ENCODE data around the gene MEA1.

DNA sequence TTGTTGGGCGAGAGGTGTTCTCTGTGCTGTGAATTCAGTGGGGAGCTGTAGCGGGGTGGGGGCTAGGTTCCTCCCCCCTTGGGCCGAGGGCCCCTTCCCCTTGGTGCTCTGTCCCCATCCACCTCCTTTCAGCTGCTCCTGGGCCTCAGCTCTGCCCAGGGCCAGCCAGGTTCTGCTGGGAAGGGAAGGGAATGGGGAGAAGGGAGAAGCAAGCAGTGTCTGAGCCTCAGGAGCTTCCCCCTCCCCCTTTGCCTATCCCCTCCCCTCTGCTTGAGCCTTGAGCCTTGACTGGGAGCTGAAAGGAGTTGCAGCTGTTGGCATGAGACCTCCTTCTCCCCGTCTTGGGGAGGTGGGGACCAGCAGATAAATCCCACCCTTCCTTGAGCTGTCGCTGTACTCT, 7.1 kb upstream of the MEA1 start:
- TF ChIP-seq, protein P1, sequence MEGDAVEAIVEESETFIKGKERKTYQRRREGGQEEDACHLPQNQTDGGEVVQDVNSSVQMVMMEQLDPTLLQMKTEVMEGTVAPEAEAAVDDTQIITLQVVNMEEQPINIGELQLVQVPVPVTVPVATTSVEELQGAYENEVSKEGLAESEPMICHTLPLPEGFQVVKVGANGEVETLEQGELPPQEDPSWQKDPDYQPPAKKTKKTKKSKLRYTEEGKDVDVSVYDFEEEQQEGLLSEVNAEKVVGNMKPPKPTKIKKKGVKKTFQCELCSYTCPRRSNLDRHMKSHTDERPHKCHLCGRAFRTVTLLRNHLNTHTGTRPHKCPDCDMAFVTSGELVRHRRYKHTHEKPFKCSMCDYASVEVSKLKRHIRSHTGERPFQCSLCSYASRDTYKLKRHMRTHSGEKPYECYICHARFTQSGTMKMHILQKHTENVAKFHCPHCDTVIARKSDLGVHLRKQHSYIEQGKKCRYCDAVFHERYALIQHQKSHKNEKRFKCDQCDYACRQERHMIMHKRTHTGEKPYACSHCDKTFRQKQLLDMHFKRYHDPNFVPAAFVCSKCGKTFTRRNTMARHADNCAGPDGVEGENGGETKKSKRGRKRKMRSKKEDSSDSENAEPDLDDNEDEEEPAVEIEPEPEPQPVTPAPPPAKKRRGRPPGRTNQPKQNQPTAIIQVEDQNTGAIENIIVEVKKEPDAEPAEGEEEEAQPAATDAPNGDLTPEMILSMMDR (IDR thresholded peaks at IDR 0.05; ENCODE audit: insufficient read depth, low read depth, low read length): no peak
- no peak for TF ChIP-seq EZH2 (IDR thresholded peaks at IDR 0.05; ENCODE audit: insufficient read depth, low read length)

All from astrocyte (in vitro differentiated cells and primary cell).